HepG2 (cell line): Measurements from ENCODE around the gene MASP2. TPM values are rescaled to one million over a fixed set of nuclear protein-coding genes. Genes with fewer than 3 reads are reported as not detected.

ENCODE experiments used
- CERS6 ChIP-seq: sonication (generic); formaldehyde crosslinking; IDR thresholded peaks from 2 replicates; pipeline ENCODE4 v1.5.0; 2020; ENCODE audit warnings: missing genetic modification reagents
- EZH2 ChIP-seq: conservative IDR thresholded peaks from 2 replicates; pipeline ENCODE4 v1.6.1; 2012; ENCODE audit warnings: mild to moderate bottlenecking, low read depth, low read length, moderate library complexity
- HDAC1 ChIP-seq: sonication (generic); formaldehyde crosslinking; IDR thresholded peaks from 2 replicates; pipeline ENCODE4 v1.5.1; 2020; ENCODE audit warnings: mild to moderate bottlenecking, missing genetic modification reagents
- HMGXB3 ChIP-seq: sonication (generic); formaldehyde crosslinking; IDR thresholded peaks from 2 replicates; pipeline ENCODE4 v1.4.0; 2020; ENCODE audit warnings: missing genetic modification reagents, borderline replicate concordance
- KDM5B ChIP-seq: sonication (generic); formaldehyde crosslinking; IDR thresholded peaks from 2 replicates; pipeline ENCODE4 v1.4.0; 2020; ENCODE audit warnings: missing genetic modification reagents, mild to moderate bottlenecking, borderline replicate concordance
- MEIS2 ChIP-seq: sonication (generic); formaldehyde crosslinking; IDR thresholded peaks from 2 replicates; pipeline ENCODE4 v1.9.0; 2021; ENCODE audit warnings: mild to moderate bottlenecking, missing genetic modification reagents
- MIXL1 ChIP-seq: IDR thresholded peaks from 2 replicates; pipeline ENCODE4 v1.6.1; 2016
- NFKB2 ChIP-seq: sonication (generic); formaldehyde crosslinking; IDR thresholded peaks from 2 replicates; pipeline ENCODE4 v1.4.0; 2020; ENCODE audit warnings: missing genetic modification reagents, borderline replicate concordance
- NFRKB ChIP-seq: fragments of 450-650 bp; IDR thresholded peaks from 2 replicates; pipeline ENCODE4 v1.6.1; 2017
- SOX6 ChIP-seq, 2 experiments: fragments of 450-650 bp in 1 of 2; sonication (generic) in 1 of 2; formaldehyde crosslinking in 1 of 2; IDR thresholded peaks; 2 replicates each; pipeline versions ENCODE4 v1.4.0 to v1.6.1; 2017 to 2020; ENCODE audit warnings: antibody characterized with exemption in 1 of 2, mild to moderate bottlenecking in 1 of 2, missing genetic modification reagents in 1 of 2
- SP1 ChIP-seq, 2 experiments: fragments of 450-650 bp in 1 of 2; sonication (generic) in 1 of 2; formaldehyde crosslinking in 1 of 2; IDR thresholded peaks; 2 replicates each; pipeline versions ENCODE4 v1.4.0 to v1.6.1; 2016 to 2020; ENCODE audit warnings: missing genetic modification reagents in 1 of 2
- STAG1 ChIP-seq: sonication (generic); formaldehyde crosslinking; IDR thresholded peaks from 2 replicates; pipeline ENCODE4 v1.4.0; 2020; ENCODE audit warnings: missing genetic modification reagents
- TOPORS ChIP-seq: sonication (generic); formaldehyde crosslinking; IDR thresholded peaks from 2 replicates; pipeline ENCODE4 v1.8.0; 2023; ENCODE audit warnings: mild to moderate bottlenecking, missing genetic modification reagents
- ZFY ChIP-seq: sonication (generic); formaldehyde crosslinking; IDR thresholded peaks from 2 replicates; pipeline ENCODE4 v1.4.0; 2020; ENCODE audit warnings: missing genetic modification reagents
- ZNF136 ChIP-seq: sonication (generic); formaldehyde crosslinking; IDR thresholded peaks from 2 replicates; pipeline ENCODE4 v1.8.1; 2022; ENCODE audit warnings: low read depth, mild to moderate bottlenecking, moderate library complexity, missing genetic modification reagents
- ZNF232 ChIP-seq: sonication (generic); formaldehyde crosslinking; IDR thresholded peaks from 2 replicates; pipeline ENCODE4 v1.4.0; 2020; ENCODE audit warnings: missing genetic modification reagents, borderline replicate concordance
- ZNF510 ChIP-seq: sonication (generic); formaldehyde crosslinking; IDR thresholded peaks from 2 replicates; pipeline ENCODE4 v1.4.0; 2020; ENCODE audit warnings: low read depth, mild to moderate bottlenecking, missing genetic modification reagents
- ZNF562 ChIP-seq: sonication (generic); formaldehyde crosslinking; IDR thresholded peaks from 2 replicates; pipeline ENCODE4 v1.8.0; 2022; ENCODE audit warnings: missing genetic modification reagents, borderline replicate concordance
- ZNF670 ChIP-seq: sonication (generic); formaldehyde crosslinking; IDR thresholded peaks from 2 replicates; pipeline ENCODE4 v1.8.0; 2022; ENCODE audit warnings: mild to moderate bottlenecking, missing genetic modification reagents, borderline replicate concordance
- ZNF709 ChIP-seq: sonication (generic); formaldehyde crosslinking; IDR thresholded peaks from 2 replicates; pipeline ENCODE4 v1.5.0; 2020; ENCODE audit warnings: mild to moderate bottlenecking, missing genetic modification reagents
- polyA plus RNA-seq, 8 experiments: library from polyadenylated mRNA; depleted of rRNA in 3 of 8; stranded (reverse) in 7 of 8; unstranded in 1 of 8; fragments of >200 nt; fragmentation: Illumina TruSeq in 4 of 8; extraction: Trizol in 4 of 8; gene quantifications; 2 replicates each; pipeline versions ENCODE4 v1.2.1 to v1.2.3, GENCODE V29; 2011 to 2016; ENCODE audit warnings: low read depth in 4 of 8, missing spikeins in 1 of 8, mixed read lengths in 1 of 8; ENCODE audit not compliant: insufficient read depth in 1 of 8
- total RNA-seq, 5 experiments: library from RNA; depleted of rRNA; stranded (reverse); fragments of >200 nt; fragmentation: Illumina TruSeq; extraction: Trizol; gene quantifications; 2 replicates each; pipeline ENCODE4 v1.2.3, GENCODE V29; 2016; ENCODE audit warnings: low read depth in 1 of 5
- TF ChIP-seq, protein P1 (sequence below): sonication (generic); formaldehyde crosslinking; conservative IDR thresholded peaks from 2 replicates; pipeline ENCODE4 v1.5.0; 2020; ENCODE audit warnings: missing genetic modification reagents
- TF ChIP-seq, protein P2 (sequence below): sonication (generic); formaldehyde crosslinking; IDR thresholded peaks from 2 replicates; pipeline ENCODE4 v1.4.0; 2020; ENCODE audit warnings: mild to moderate bottlenecking, missing genetic modification reagents

The MASP2 gene
- total and polyA plus RNA-seq, 2 of the 13 experiments (the other 11 are each of a cell fraction or from before 2014, with no cell fraction given) = 7.1 to 11.8 TPM

GRCh38 chr1:11046625-11047365 is at the start of gene MASP2 (continued):
- no peak for TF ChIP-seq MIXL1
- peak; percentile 65 for TF ChIP-seq KDM5B
- TF ChIP-seq, protein P1, sequence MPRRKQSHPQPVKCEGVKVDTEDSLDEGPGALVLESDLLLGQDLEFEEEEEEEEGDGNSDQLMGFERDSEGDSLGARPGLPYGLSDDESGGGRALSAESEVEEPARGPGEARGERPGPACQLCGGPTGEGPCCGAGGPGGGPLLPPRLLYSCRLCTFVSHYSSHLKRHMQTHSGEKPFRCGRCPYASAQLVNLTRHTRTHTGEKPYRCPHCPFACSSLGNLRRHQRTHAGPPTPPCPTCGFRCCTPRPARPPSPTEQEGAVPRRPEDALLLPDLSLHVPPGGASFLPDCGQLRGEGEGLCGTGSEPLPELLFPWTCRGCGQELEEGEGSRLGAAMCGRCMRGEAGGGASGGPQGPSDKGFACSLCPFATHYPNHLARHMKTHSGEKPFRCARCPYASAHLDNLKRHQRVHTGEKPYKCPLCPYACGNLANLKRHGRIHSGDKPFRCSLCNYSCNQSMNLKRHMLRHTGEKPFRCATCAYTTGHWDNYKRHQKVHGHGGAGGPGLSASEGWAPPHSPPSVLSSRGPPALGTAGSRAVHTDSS (CRISPR knock-in tag) = no peak
- no peak for TF ChIP-seq MEIS2 (CRISPR knock-in tag)
- TF ChIP-seq EZH2 = no peak
- TF ChIP-seq CERS6 (CRISPR knock-in tag) = no peak
- TF ChIP-seq, protein P2, sequence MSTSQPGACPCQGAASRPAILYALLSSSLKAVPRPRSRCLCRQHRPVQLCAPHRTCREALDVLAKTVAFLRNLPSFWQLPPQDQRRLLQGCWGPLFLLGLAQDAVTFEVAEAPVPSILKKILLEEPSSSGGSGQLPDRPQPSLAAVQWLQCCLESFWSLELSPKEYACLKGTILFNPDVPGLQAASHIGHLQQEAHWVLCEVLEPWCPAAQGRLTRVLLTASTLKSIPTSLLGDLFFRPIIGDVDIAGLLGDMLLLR (CRISPR knock-in tag) = no peak
- peak; percentile 54; the same call in 1 of the 2 replicates for TF ChIP-seq HMGXB3 (CRISPR knock-in tag)
- TF ChIP-seq ZNF562 (CRISPR knock-in tag) = no peak
- no peak for TF ChIP-seq SOX6 (IDR thresholded peaks at IDR 0.05)
- peak; percentile 39; the same call in 1 of the 2 replicates for TF ChIP-seq SOX6 (CRISPR knock-in tag; IDR thresholded peaks at IDR 0.05)
- 0 out of 2 replicates have a peak, but pooled peaks have one; percentile 35 for TF ChIP-seq ZNF510
- TF ChIP-seq ZNF709 (CRISPR knock-in tag) = 0 out of 2 replicates have a peak, but pooled peaks have one; percentile 43
- peak; percentile 85 for TF ChIP-seq ZFY (CRISPR knock-in tag)
- peak; percentile 54; the same call in 1 of the 2 replicates for TF ChIP-seq ZNF232 (CRISPR knock-in tag)
- peak; percentile 53 for TF ChIP-seq HDAC1 (CRISPR knock-in tag)
- no peak for TF ChIP-seq ZNF670 (CRISPR knock-in tag)
- TF ChIP-seq SP1 (IDR thresholded peaks at IDR 0.05) = no peak
- TF ChIP-seq SP1 (CRISPR knock-in tag; IDR thresholded peaks at IDR 0.05) = no peak
- 0 out of 2 replicates have a peak, but pooled peaks have one; percentile 82 for TF ChIP-seq ZNF136 (CRISPR knock-in tag)
- TF ChIP-seq NFKB2 (CRISPR knock-in tag) = 0 out of 2 replicates have a peak, but pooled peaks have one; percentile 45
- TF ChIP-seq STAG1 (CRISPR knock-in tag) = no peak
- no peak for TF ChIP-seq NFRKB
- no peak for TF ChIP-seq TOPORS (CRISPR knock-in tag)
